HG03159 (cell line): ENCODE measurements around the gene SPRED1.
"Not testable (repeated sequence)": the region's sequence is repeated elsewhere in the genome, so short reads cannot be mapped to it uniquely, and the experiment has no call there.

Experiments used
- ATAC-seq: cut with Tn5 transposase; IDR thresholded peaks from one replicate; pipeline ENCODE4 v1.9.1; 2021; ENCODE audit warnings: mild to moderate bottlenecking, moderate library complexity; ENCODE audit not compliant: unreplicated experiment

The SPRED1 gene

GRCh38 chr15:38229705-38230310, 22.8 kb upstream of the SPRED1 start:
- no peak for ATAC-seq

GRCh38 chr15:38231436-38231835, 21.2 kb upstream of the SPRED1 start:
- ATAC-seq = no peak

GRCh38 chr15:38237021-38237420, 15.6 kb upstream of the SPRED1 start:
- ATAC-seq = not testable (repeated sequence)

- no peak for ATAC-seq
These were observed 14.3 kb upstream of the SPRED1 start for GRCh38 chr15:38238311-38238710.

- peak; percentile 90 for ATAC-seq
These were observed 10.6 kb upstream of the SPRED1 start for GRCh38 chr15:38242055-38242454.

GRCh38 chr15:38243278-38244055, 9.2 kb upstream of the SPRED1 start:
- ATAC-seq = no peak

GRCh38 chr15:38247336-38247735, 5.3 kb upstream of the SPRED1 start:
- ATAC-seq = no peak

GRCh38 chr15:38253351-38253781, 730 bp downstream of the SPRED1 start:
- ATAC-seq = no peak

GRCh38 chr15:38254051-38254883, 1.6 kb downstream of the SPRED1 start:
- peak; percentile 50 for ATAC-seq

GRCh38 chr15:38255690-38256089, 3.1 kb downstream of the SPRED1 start:
- ATAC-seq = no peak

GRCh38 chr15:38257676-38258075, 5.0 kb downstream of the SPRED1 start:
- no peak for ATAC-seq

GRCh38 chr15:38259134-38259533, 6.5 kb downstream of the SPRED1 start:
- no peak for ATAC-seq

- no peak for ATAC-seq
These were observed 7.4 kb downstream of the SPRED1 start for GRCh38 chr15:38260077-38260476.

GRCh38 chr15:38263251-38263650, 10.6 kb downstream of the SPRED1 start:
- ATAC-seq = no peak

GRCh38 chr15:38263996-38264395, 11.4 kb downstream of the SPRED1 start:
- ATAC-seq = no peak

GRCh38 chr15:38266247-38266986, 13.8 kb downstream of the SPRED1 start:
- no peak for ATAC-seq

- ATAC-seq = no peak
These were observed 14.9 kb downstream of the SPRED1 start for GRCh38 chr15:38267421-38268022.

GRCh38 chr15:38271144-38271543, 18.5 kb downstream of the SPRED1 start:
- no peak for ATAC-seq

- no peak for ATAC-seq
These were observed 19.3 kb downstream of the SPRED1 start for GRCh38 chr15:38271895-38272294.

- not testable (repeated sequence) for ATAC-seq
These were observed 19.8 kb downstream of the SPRED1 start for GRCh38 chr15:38272431-38272830.
